Esophagus squamous epithelium (tissue), 5 donors: Measurements from ENCODE around the gene CXCR4. TPM values are rescaled to one million over a fixed set of nuclear protein-coding genes. Genes with fewer than 3 reads are reported as not detected.
A peak's percentile ranks its signal among the peaks of the same experiment; 100 is the strongest.

Experiments
- DNase-seq: peaks from one replicate; lab custom pipeline; 2025; lab: John Stamatoyannopoulos, UW
- H3K27ac ChIP-seq, 4 donors: fragments of 200-600 bp; sonication (generic); one replicate each; pipeline ENCODE4 v1.5.1; 2016 to 2019; ENCODE audit warnings: mild to moderate bottlenecking in 1 of 4
- H3K27me3 ChIP-seq, 4 donors: fragments of 200-600 bp; sonication (generic); 1 replicate in 3 of 4; 2 replicates in 1 of 4; pipeline versions ENCODE4 v1.5.1 to v1.6.0; 2017 to 2021; ENCODE audit warnings: antibody characterized with exemption in 1 of 4
- H3K36me3 ChIP-seq, 3 donors: fragments of 200-600 bp; sonication (generic); one replicate each; pipeline ENCODE4 v1.5.1; 2016 to 2019
- H3K4me1 ChIP-seq, 3 donors: fragments of 200-600 bp; sonication (generic); one replicate each; pipeline ENCODE4 v1.5.1; 2017 to 2019
- H3K4me3 ChIP-seq, 4 donors: fragments of 200-600 bp; sonication (generic); 1 replicate in 3 of 4; 2 replicates in 1 of 4; pipeline ENCODE4 v1.5.1; 2016 to 2019; ENCODE audit warnings: mild to moderate bottlenecking in 2 of 4, moderate library complexity in 1 of 4
- H3K9me3 ChIP-seq, 3 donors: fragments of 200-600 bp; sonication (generic); one replicate each; pipeline ENCODE4 v1.5.1; 2016 to 2019
- POLR2A ChIP-seq, 4 donors: fragments of 450-650 bp; IDR thresholded peaks; one replicate each; pipeline ENCODE4 v1.6.1; 2017; ENCODE audit warnings: antibody characterized with exemption in 4 of 4, mild to moderate bottlenecking in 4 of 4, moderate library complexity in 3 of 4
- WGBS, 2 donors: methylation state at CpG; one replicate each; pipeline ENCODE4 v1.1.5; 2018; 5-methylcytosine and 5-hydroxymethylcytosine counted together
- intact Hi-C: fragments of 100-400 bp; cut with DNase I; formaldehyde crosslinking; loops from one replicate; pipeline ENCODE4 v1.15.0; 2022
- total RNA-seq, 4 donors: library from RNA; depleted of rRNA; stranded (reverse); fragments of >200 nt; gene quantifications; one replicate each; pipeline ENCODE4 v1.1.0, GENCODE V29; 2016
- TF ChIP-seq, protein P1 (sequence below), 6 experiments: fragments of 450-650 bp in 4 of 6; fragments of 200-600 bp in 2 of 6; sonication (generic) in 2 of 6; IDR thresholded peaks; one replicate each; pipeline ENCODE4 v1.5.1; 2016 to 2019; ENCODE audit warnings: antibody characterized with exemption in 6 of 6, mild to moderate bottlenecking in 4 of 6, moderate library complexity in 4 of 6
- donor health status: DM: yes; HTN: yes; CAD: no.

CXCR4 gene
- total RNA-seq, 4 donors from 2014 or later: 5.7 to 28.6 (median 10.0) TPM

DNA sequence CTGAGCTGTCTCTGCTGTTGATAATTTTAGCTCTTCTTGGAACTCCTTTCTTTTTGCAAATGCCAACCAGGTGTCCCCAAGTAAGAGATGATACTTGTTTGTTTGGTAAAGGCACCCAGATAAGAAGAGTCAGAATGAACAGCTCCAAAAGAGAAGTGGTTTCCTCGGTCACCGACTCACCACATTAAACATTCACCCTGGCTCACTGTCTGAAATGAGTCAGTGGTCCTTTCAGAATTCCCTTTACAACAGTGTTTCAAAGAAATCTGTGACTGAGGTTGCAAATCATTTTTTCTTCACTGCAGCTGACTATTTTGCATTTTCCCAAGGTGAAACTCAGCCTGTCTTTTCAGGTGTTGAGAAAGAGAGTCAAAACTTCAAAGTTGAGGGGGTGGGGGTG, 16.2 kb upstream of the CXCR4 start:
- Histone ChIP-seq H3K27ac (peak overlapping the region in 2 of 4 donors; percentile 70 to 72), H3K4me3 (no peak overlapping the region), H3K9me3 (no peaks in the 10 kb centered on the region), H3K27me3 (no peaks in the 10 kb centered on the region), H3K4me1 (peaks cover 0 to 21% (median 3%) of the 10 kb centered on the region in 3 donors), H3K36me3 (no peaks in the 10 kb centered on the region)
- no peak for DNase-seq
- TF ChIP-seq POLR2A (IDR thresholded peaks at IDR 0.05): peak in 1 of 4 donors; percentile 40
- TF ChIP-seq, protein P1, sequence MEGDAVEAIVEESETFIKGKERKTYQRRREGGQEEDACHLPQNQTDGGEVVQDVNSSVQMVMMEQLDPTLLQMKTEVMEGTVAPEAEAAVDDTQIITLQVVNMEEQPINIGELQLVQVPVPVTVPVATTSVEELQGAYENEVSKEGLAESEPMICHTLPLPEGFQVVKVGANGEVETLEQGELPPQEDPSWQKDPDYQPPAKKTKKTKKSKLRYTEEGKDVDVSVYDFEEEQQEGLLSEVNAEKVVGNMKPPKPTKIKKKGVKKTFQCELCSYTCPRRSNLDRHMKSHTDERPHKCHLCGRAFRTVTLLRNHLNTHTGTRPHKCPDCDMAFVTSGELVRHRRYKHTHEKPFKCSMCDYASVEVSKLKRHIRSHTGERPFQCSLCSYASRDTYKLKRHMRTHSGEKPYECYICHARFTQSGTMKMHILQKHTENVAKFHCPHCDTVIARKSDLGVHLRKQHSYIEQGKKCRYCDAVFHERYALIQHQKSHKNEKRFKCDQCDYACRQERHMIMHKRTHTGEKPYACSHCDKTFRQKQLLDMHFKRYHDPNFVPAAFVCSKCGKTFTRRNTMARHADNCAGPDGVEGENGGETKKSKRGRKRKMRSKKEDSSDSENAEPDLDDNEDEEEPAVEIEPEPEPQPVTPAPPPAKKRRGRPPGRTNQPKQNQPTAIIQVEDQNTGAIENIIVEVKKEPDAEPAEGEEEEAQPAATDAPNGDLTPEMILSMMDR (IDR thresholded peaks at IDR 0.05): no peak
- WGBS, 2 donors: 68 to 85% methylated on average over 2 of the region's 2 CpGs
- intact Hi-C loops: no loop called here

DNA sequence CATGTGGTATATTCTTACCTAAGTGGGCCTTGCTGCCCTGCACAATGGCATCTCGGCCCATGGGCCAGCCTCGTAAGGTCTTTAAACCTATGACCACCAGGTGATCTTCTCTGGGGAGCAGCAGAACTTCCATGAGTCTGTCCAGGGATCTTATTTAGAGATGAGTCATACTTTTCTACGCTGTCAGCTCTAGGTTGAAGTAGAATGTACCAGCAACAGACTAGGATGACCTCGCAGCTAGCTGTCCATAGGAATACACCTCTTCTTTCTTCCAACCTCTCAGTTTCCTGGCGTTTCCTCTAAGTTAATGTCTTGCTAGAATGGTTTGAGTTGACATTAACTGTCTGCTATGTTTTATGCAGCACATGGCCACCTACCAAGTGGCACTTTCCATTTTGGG, 15.6 kb upstream of the CXCR4 start:
- Histone ChIP-seq H3K27me3 (no peaks in the 10 kb centered on the region), H3K9me3 (no peaks in the 10 kb centered on the region), H3K27ac (peak overlapping the region in 2 of 4 donors; percentile 72 to 78), H3K36me3 (no peaks in the 10 kb centered on the region), H3K4me1 (peaks cover 0 to 21% (median 3%) of the 10 kb centered on the region in 3 donors), H3K4me3 (no peak overlapping the region)
- TF ChIP-seq POLR2A (IDR thresholded peaks at IDR 0.05): no peak
- TF ChIP-seq, protein P1 (IDR thresholded peaks at IDR 0.05): no peak
- intact Hi-C loops: no loop called here
- DNase-seq: no peak
- 80 to 84% methylated on average over 5 of the region's 5 CpGs for WGBS, 2 donors

DNA sequence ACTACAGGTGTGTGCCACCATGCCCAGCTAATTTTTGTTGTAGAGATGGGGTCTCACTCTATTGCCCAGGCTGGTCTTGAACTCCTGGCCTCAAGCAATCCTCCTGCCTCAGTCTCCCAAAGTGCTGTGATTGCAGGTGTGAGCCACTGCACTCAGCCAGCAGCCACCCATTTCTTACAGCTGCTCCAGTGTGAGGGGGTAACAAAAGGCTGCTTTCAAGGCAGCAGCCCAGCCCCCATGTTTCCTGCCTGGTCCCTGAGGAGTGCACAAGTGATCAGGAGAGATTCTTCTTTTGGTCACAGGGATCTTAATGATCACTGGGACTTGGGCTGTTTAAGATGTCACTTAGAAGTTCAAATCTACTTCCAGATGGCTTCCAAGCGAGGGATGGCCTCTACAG, 15.2 kb upstream of the CXCR4 start:
- peak overlapping the region in 2 of 4 donors; percentile 72 to 78 for H3K27ac ChIP-seq
- H3K4me1 ChIP-seq: peaks cover 0 to 21% (median 3%) of the 10 kb centered on the region in 3 donors
- no peaks in the 10 kb centered on the region for H3K36me3 ChIP-seq
- H3K27me3 ChIP-seq: peaks cover 0 to under 1% (median 0%) of the 10 kb centered on the region in 4 donors
- H3K4me3 ChIP-seq: no peak overlapping the region
- TF ChIP-seq POLR2A (IDR thresholded peaks at IDR 0.05): no peak
- TF ChIP-seq, protein P1 (IDR thresholded peaks at IDR 0.05): no peak
- no peak for DNase-seq
- intact Hi-C loops: no loop called here
- no peaks in the 10 kb centered on the region for H3K9me3 ChIP-seq
- 100% methylated on average over 1 of the region's 1 CpG; no CpG with 5 or more reads in 1 of the 2 donors for WGBS, 2 donors

DNA sequence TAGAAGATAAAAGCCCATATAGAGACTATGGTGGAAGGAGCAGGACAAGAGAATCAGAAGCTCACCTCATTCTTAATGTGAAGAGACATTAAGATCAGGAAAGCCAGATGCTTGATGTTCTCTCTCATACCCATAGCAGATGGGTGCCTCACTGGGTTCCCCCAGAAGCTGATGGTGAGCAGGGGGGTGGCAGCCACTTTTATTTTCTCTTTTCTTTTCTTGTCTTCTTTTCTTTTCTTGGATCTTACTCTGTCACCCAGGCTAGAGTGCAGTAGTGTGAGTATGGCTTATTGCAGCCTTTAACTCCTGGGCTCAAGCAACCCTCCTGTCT, 14.8 kb upstream of the CXCR4 start:
- Histone ChIP-seq H3K27me3 (peaks cover 0 to 4% (median 0%) of the 10 kb centered on the region in 4 donors), H3K4me1 (peaks cover 0 to 21% (median 3%) of the 10 kb centered on the region in 3 donors), H3K9me3 (no peaks in the 10 kb centered on the region), H3K4me3 (peak overlapping the region in 1 of 4 donors; percentile 7), H3K36me3 (no peaks in the 10 kb centered on the region), H3K27ac (peak overlapping the region in 3 of 4 donors; percentile 16 to 81 (median 78))
- intact Hi-C loops: no loop called here
- DNase-seq: no peak
- TF ChIP-seq, protein P1 (IDR thresholded peaks at IDR 0.05): no peak
- no peak for TF ChIP-seq POLR2A (IDR thresholded peaks at IDR 0.05)

DNA sequence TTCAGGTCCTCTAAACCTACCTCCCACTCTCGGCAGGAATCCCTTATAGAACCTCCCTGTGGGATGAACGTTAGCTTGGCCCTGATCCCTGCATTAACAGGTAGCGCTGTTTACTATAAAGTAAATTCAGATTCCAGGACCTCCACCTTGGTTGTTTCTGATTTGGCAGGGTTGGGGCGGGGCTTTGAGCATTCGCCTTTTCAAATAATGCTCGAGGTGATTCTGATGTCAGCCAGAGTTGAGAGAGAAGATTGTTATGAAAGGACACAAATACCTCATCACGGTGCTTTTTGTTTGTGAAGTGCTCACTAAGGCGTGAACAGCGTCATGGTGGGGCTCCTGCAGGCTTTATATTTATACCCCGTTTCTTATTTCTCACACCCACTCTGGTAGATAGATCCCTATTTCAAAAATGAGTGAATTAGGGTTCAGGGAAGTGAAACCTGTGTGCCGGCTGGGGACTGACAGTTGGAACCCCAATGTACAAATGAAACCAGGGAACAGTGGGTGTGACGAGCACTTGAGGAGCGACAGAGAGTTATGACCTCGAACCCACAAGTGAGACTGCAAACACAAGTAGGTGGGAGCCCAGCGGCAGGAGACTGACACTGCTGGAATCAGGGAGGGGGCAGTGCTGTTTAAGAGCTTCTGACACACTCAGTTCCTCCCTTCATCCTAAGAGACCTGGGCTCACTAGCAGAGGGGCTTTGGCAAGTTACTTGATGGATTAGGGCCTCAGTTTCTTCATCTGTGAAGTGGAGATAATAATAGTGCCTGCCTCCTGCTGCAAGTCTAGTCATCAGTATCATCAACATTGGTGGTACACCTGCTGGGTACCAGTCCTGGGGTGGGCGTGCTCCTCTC, 14.2 kb upstream of the CXCR4 start:
- H3K9me3 ChIP-seq: no peaks in the 10 kb centered on the region
- H3K36me3 ChIP-seq: no peaks in the 10 kb centered on the region
- H3K4me3 ChIP-seq: peak overlapping the region in 2 of 4 donors; percentile 7
- peak in 2 of 4 donors; percentile 8 to 53 for TF ChIP-seq POLR2A (IDR thresholded peaks at IDR 0.05)
- TF ChIP-seq, protein P1 (IDR thresholded peaks at IDR 0.05): no peak
- WGBS, 2 donors: 41 to 49% methylated on average over 16 of the region's 16 CpGs
- peaks cover 0 to 21% (median 3%) of the 10 kb centered on the region in 3 donors for H3K4me1 ChIP-seq
- peak overlapping the region; percentile 16 to 81 (median 67) for H3K27ac ChIP-seq
- intact Hi-C loops: no loop called here
- peak; percentile 36 for DNase-seq
- H3K27me3 ChIP-seq: peaks cover 0 to 10% (median 0%) of the 10 kb centered on the region in 4 donors
